HG03439 (cell line): Measurements from ENCODE around the gene AGAP1.

ENCODE experiments used
- ATAC-seq: cut with Tn5 transposase; IDR thresholded peaks from one replicate; pipeline ENCODE4 v1.9.1; 2021; ENCODE audit warnings: mild to moderate bottlenecking, moderate library complexity; ENCODE audit not compliant: unreplicated experiment

AGAP1 gene

DNA sequence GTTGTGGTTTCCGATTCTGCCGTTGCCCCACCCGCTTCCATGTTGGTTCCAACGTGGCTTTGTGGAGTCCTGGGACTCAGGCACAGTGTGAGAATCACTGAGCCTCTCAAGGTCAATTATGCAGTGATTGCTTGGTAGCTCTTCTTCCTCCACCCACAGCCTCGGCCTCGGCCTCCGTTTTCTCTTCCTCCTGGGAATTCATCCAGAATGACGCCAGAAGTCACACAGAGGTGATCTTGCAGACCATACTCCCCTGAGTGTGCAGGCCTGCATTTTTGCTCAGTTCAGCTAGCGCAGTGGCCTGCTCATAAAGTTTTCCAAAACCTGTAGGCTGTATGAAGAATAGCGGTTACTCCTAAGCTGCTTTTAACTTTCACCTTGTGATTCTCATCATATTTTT, 401.0 kb downstream of the AGAP1 start:
- no peak for ATAC-seq

- ATAC-seq = no peak
These were observed 402.2 kb downstream of the AGAP1 start for GRCh38 chr2:235896061-235896460.

GRCh38 chr2:235897992-235898391, 404.1 kb downstream of the AGAP1 start:
- no peak for ATAC-seq

DNA sequence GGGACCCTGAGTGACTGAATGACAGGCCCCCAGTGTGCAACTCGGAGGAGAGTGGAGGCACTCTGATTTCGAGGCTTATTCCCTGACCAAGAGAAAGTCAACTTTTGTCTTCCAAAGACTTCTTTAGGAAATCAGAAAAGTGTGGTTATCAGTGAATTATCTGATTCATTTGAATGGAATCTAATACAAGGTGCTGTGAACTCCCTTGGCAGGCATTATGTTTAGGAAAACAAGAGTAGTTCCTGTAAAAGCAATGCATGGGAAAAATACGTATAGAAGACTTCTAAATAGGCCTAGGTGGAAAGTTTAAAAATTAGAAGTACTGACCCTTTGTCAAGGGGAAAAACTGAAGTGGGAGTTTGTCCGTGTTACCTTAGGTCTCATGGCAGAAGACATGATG, 404.9 kb downstream of the AGAP1 start:
- ATAC-seq = no peak

DNA sequence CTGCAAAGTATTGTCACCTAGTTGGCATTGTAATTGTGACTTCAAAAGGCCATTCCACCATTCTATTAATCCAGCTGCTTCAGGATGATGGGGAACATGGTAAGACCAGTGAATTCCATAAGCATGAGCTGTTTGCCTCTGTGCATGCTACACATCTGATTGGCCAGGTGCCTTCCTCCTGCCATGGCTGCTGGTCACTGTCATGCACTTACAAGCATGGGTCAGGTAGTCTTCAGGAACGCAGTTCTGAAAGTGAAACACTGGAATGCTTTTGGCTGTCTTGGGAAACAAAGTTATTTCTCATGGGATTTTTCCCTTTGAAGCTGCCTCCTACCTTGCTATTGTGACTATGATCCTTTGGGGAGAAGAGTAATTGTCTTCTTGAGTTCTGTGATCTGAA, 406.8 kb downstream of the AGAP1 start:
- ATAC-seq = no peak

DNA sequence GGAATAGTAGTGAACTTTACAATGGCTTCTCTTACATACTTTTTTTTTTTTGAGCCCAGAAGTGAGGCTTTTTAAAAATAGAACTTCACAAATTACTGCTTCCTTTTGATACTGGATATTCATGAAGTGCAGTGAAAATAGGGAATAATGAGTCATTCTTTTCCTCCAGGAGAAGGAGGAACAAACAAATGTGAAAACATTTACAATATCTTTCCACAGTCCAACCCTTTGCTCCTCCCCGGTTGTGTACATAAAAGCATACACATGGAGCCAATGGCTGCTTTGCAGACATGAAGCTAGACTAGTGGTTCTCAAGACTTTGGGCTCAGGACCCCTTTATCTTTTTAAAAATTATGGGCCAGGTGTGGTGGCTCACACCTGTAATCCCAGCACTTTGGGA, 407.4 kb downstream of the AGAP1 start:
- ATAC-seq = no peak

GRCh38 chr2:235903782-235904584, 410.1 kb downstream of the AGAP1 start:
- no peak for ATAC-seq

DNA sequence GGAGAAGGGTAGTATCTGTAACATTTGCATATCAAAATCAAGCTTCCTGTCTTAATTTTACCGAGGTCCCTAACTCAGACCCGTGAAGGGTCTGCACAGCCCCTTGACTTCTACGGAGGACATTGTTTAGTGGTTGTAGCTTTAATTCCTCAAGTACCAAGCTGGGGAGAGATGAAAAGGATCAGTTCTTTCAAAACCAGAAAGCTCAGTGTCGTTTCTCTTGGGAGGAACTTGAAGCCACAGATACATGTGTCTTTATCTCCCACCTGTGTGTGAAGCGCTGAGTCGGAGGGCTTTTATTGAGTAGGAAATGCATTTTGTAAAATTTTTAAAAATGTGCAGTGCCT, 410.7 kb downstream of the AGAP1 start:
- ATAC-seq = no peak

GRCh38 chr2:235908826-235909225, 415.0 kb downstream of the AGAP1 start:
- ATAC-seq = peak; percentile 93

- no peak for ATAC-seq
These were observed 415.5 kb downstream of the AGAP1 start for GRCh38 chr2:235909358-235909757.

- ATAC-seq = no peak
These were observed 416.2 kb downstream of the AGAP1 start for GRCh38 chr2:235910067-235910466.

DNA sequence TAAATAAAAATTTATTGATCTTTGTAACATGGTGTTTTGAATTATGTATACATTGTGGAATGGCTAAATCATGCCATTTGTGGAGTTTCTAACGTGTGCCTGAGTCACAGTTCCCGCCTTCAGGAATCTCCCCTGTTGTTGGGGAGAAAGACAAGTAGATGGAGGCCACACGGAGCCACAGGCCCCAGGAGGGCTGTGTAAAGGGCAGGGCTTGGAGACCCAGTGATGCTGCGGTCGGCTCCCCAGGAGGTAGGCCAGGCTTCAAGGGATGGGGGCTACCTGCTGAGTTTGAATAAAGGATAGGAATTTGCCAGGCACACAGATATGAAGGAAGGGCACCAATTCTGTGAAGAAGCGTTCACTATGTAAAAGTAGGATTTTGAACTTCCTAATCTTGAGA, 417.3 kb downstream of the AGAP1 start:
- ATAC-seq = no peak

GRCh38 chr2:235911633-235912233, 417.9 kb downstream of the AGAP1 start:
- no peak for ATAC-seq

DNA sequence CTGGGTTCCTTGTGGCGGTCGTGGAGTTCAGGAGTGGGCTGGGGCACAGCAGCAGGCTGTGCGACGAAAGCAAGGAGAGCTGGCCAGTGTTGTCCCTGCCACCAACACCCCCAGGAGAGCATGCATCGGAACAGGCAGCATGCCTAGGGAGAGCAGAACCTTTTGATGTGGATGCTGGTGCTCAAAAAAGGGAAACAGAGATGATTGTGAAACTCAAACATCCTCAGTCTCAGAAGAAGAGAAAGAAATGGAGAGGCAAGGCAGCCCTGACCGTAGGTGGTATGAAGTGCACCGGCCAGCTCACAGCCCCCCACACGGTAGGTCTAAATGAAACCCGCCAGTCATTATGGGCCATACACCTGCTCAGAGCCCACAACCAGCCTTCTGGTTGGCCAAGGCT, 420.9 kb downstream of the AGAP1 start:
- ATAC-seq = no peak

GRCh38 chr2:235917506-235917905, 423.7 kb downstream of the AGAP1 start:
- ATAC-seq = no peak

DNA sequence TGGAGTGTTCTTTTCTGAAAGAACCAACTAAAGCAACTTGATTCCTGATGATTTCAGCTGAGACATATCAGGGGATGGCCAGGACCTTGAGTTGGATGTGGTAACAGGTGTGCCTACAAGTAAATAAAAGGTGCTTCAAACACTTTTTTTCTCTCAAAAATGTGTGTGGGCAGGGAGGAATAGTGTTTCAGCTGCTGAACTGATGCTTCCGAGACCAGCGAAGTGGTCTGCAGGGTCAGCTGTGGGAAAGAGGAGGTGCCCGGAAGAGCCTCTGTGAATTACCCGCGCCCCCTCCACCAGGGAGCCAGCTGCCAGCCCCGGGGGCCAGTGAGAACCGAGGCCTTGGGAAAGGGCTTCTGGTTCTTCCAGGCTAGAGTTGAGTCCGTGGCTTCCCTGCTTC, 425.0 kb downstream of the AGAP1 start:
- ATAC-seq = no peak

- ATAC-seq = no peak
These were observed 426.5 kb downstream of the AGAP1 start for GRCh38 chr2:235920216-235920865.

- no peak for ATAC-seq
These were observed 427.8 kb downstream of the AGAP1 start for GRCh38 chr2:235921508-235922191.

DNA sequence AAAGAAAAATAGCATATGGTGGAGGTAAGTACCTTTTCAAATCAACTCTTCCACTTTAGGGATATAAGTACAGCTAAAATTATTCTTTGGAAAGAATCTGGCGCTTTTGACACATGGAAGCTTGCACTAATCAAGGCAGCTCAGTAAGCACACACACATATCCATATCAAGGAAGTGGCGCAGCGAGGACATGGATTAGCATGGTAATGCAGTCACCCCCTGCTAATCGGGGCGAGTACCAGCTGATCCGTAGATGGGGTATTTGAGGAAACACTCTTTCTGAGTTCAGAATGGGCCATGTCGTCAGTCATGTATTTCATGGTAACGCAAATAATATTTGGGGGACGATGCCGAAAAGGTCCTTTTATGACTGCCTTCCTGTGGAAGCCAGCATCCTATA, 429.0 kb downstream of the AGAP1 start:
- ATAC-seq = no peak

DNA sequence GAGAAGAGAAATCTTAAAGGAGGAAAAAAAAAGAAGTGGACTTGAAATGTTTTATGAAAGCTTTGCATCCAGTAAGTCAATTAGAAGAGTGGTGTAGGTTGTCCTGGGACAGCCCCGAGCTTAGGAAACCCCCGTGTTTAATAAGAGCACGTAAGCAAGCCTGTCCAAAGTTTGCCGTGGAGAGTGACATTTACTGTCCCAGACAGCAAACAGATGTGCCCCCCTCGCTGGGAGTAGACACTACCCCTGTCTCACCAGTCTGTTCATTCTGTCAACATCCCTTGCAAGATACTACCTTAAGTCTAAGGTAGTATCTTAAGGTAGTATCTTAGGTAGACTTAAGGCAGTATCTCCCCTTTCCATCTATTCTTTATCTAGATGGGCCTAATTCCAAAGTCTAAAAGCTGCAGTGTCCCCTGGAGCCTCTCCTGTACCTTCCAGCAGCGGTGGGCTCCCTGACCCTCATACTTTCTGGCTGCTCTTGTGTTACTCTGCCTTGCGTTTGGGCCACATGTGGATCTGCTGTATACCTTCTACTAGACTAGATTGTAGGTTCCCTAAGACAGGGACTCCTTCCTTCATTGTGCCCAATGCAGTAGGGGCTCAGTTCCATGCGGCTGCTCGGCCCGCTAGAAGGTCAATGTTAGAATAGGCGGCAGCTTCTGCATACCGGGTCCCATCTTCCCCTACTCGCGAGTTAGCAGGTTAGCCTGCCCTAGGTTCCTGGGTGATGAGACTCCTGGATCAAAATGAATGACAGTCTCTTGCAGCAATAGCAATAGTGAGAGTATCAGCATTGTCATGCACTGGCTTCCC, 430.2 kb downstream of the AGAP1 start:
- ATAC-seq = no peak

GRCh38 chr2:235924675-235925063, 430.8 kb downstream of the AGAP1 start:
- ATAC-seq = no peak
